Measurements from ENCODE around the gene FSD1.

Gene FSD1

GRCh38 chr19:4363571-4364304 is 59.3 kb downstream of the FSD1 start:
- no peak for TF ChIP-seq POLR2A (IDR thresholded peaks at IDR 0.05; ENCODE audit: low read depth, low read length)
- no peak for DNase-seq (ENCODE audit: insufficient read length, low spot score)

GRCh38 chr19:4365341-4365740 is 60.9 kb downstream of the FSD1 start:
- DNase-seq (ENCODE audit: insufficient read length, low spot score) = no peak
- TF ChIP-seq POLR2A (IDR thresholded peaks at IDR 0.05; ENCODE audit: low read depth, low read length) = no peak
- FAIRE-seq = no peak

More at GRCh38 chr19:4363571-4364304, 59.3 kb downstream of the FSD1 start:
- no peak for FAIRE-seq

GRCh38 chr19:4365791-4366665 is 61.6 kb downstream of the FSD1 start:
- DNase-seq (ENCODE audit: insufficient read length, low spot score) (no peak), FAIRE-seq (no peak)
- TF ChIP-seq POLR2A (IDR thresholded peaks at IDR 0.05; ENCODE audit: low read depth, low read length) = no peak

GRCh38 chr19:4366666-4367335 is 62.4 kb downstream of the FSD1 start:
- DNase-seq (ENCODE audit: insufficient read length, low spot score) (no peak), FAIRE-seq (no peak)
- TF ChIP-seq POLR2A (IDR thresholded peaks at IDR 0.05; ENCODE audit: low read depth, low read length) = no peak

- no peak for TF ChIP-seq POLR2A (IDR thresholded peaks at IDR 0.05; ENCODE audit: low read depth, low read length)
- no peak for DNase-seq (ENCODE audit: insufficient read length, low spot score)
- no peak for FAIRE-seq
These were observed 62.9 kb downstream of the FSD1 start for GRCh38 chr19:4367336-4367723.

- no peak for TF ChIP-seq POLR2A (IDR thresholded peaks at IDR 0.05; ENCODE audit: low read depth, low read length)
- DNase-seq (ENCODE audit: insufficient read length, low spot score) (no peak), FAIRE-seq (no peak)
These were observed 63.4 kb downstream of the FSD1 start for GRCh38 chr19:4367781-4368127.

- DNase-seq (ENCODE audit: insufficient read length, low spot score) (no peak), FAIRE-seq (no peak)
- no peak for TF ChIP-seq POLR2A (IDR thresholded peaks at IDR 0.05; ENCODE audit: low read depth, low read length)
These were observed 63.9 kb downstream of the FSD1 start for GRCh38 chr19:4368128-4368820.

- DNase-seq (ENCODE audit: insufficient read length, low spot score) = no peak
- TF ChIP-seq POLR2A (IDR thresholded peaks at IDR 0.05; ENCODE audit: low read depth, low read length) = no peak
- FAIRE-seq = no peak
These were observed 64.9 kb downstream of the FSD1 start for GRCh38 chr19:4369109-4369887.

GRCh38 chr19:4369888-4370260 is 65.5 kb downstream of the FSD1 start:
- DNase-seq (ENCODE audit: insufficient read length, low spot score) = no peak
- no peak for FAIRE-seq
- no peak for TF ChIP-seq POLR2A (IDR thresholded peaks at IDR 0.05; ENCODE audit: low read depth, low read length)

GRCh38 chr19:4370418-4371041 is 66.1 kb downstream of the FSD1 start:
- DNase-seq (ENCODE audit: insufficient read length, low spot score) = no peak
- TF ChIP-seq POLR2A (IDR thresholded peaks at IDR 0.05; ENCODE audit: low read depth, low read length) = no peak
- no peak for FAIRE-seq

GRCh38 chr19:4371247-4372164 is 67.1 kb downstream of the FSD1 start:
- DNase-seq (ENCODE audit: insufficient read length, low spot score) = no peak
- TF ChIP-seq POLR2A (IDR thresholded peaks at IDR 0.05; ENCODE audit: low read depth, low read length) = no peak
- no peak for FAIRE-seq

Measured in H54 (cell line).